Neural progenitor cell (in vitro differentiated cells): ENCODE results near the gene ARID5B.

Source experiments
- EZH2 ChIP-seq: fragments of 200-600 bp; sonication (generic); IDR thresholded peaks from 2 replicates; pipeline ENCODE4 v1.6.1; 2017; ENCODE audit warnings: antibody characterized with exemption, mild to moderate bottlenecking, moderate library complexity
- EZH2phosphoT487 ChIP-seq: fragments of 200-600 bp; sonication (generic); IDR thresholded peaks from 2 replicates; pipeline ENCODE4 v1.6.1; 2017; ENCODE audit warnings: antibody characterized with exemption
- TF ChIP-seq, protein P1 (sequence below): fragments of 200-600 bp; sonication (generic); IDR thresholded peaks from 2 replicates; pipeline ENCODE4 v1.5.1; 2017; ENCODE audit warnings: antibody characterized with exemption, mild to moderate bottlenecking

DNA sequence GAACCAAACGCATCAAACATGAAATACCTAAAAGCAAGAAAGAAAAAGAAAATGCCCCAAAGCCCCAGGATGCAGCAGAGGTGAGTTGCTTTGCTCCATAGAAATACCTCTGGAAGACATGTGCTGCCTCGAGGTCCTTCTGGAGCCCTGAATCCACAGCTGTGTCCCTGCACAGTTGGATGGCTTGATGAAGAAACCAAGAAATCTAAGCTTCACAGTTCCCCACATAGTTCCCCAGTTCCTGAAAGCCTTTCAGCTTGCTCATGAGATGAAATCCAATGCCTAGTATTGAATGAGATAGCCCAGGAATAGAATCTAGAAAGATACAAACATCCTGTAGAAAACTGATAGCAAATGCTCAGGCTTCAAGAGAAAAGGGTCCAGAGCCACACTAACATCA lies 184.3 kb downstream of the ARID5B start:
- TF ChIP-seq, protein P1, sequence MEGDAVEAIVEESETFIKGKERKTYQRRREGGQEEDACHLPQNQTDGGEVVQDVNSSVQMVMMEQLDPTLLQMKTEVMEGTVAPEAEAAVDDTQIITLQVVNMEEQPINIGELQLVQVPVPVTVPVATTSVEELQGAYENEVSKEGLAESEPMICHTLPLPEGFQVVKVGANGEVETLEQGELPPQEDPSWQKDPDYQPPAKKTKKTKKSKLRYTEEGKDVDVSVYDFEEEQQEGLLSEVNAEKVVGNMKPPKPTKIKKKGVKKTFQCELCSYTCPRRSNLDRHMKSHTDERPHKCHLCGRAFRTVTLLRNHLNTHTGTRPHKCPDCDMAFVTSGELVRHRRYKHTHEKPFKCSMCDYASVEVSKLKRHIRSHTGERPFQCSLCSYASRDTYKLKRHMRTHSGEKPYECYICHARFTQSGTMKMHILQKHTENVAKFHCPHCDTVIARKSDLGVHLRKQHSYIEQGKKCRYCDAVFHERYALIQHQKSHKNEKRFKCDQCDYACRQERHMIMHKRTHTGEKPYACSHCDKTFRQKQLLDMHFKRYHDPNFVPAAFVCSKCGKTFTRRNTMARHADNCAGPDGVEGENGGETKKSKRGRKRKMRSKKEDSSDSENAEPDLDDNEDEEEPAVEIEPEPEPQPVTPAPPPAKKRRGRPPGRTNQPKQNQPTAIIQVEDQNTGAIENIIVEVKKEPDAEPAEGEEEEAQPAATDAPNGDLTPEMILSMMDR = no peak
- TF ChIP-seq EZH2 (no peak), EZH2phosphoT487 (no peak)
